Activated T-helper 17 cell treated with anti-CD3 and anti-CD28 coated beads, Interleukin-2, amount 50 U/mL, for 72 hours (primary cell): Measurements from ENCODE around the gene C17orf113. TPM values are rescaled to one million over a fixed set of nuclear protein-coding genes. Genes with fewer than 3 reads are reported as not detected.

ENCODE experiments used
- ATAC-seq: fragments of 150-1000 bp; cut with Tn5 transposase; replicated peaks from 2 replicates; pipeline ENCODE4 v1.10.0; 2021; ENCODE audit warnings: mild to moderate bottlenecking, moderate library complexity
- H3K27ac Mint-ChIP-seq: one replicate; pipeline ENCODE4 v1.8.0; 2022; ENCODE audit warnings: mixed read lengths
- H3K27me3 Mint-ChIP-seq: one replicate; pipeline ENCODE4 v1.8.0; 2022; ENCODE audit warnings: mixed read lengths
- H3K36me3 Mint-ChIP-seq: one replicate; pipeline ENCODE4 v1.8.0; 2022; ENCODE audit warnings: low read depth, mild to moderate bottlenecking, mixed read lengths
- H3K4me1 Mint-ChIP-seq: one replicate; pipeline ENCODE4 v1.8.0; 2022; ENCODE audit warnings: mixed read lengths
- H3K4me3 Mint-ChIP-seq: one replicate; pipeline ENCODE4 v1.8.0; 2022; ENCODE audit warnings: mild to moderate bottlenecking, mixed read lengths
- H3K9me3 Mint-ChIP-seq: one replicate; pipeline ENCODE4 v1.8.0; 2022; ENCODE audit warnings: mixed read lengths
- total RNA-seq, 2 donors: library from RNA; stranded (reverse); gene quantifications; one replicate each; pipeline ENCODE4 v1.2.3, GENCODE V29; 2022

The C17orf113 gene
- total RNA-seq, 2 donors from 2014 or later, result 0.06 to 0.32 TPM

GRCh38 chr17:42079541-42079940 is 29.1 kb upstream of the C17orf113 start:
- H3K36me3 Mint-ChIP-seq, result no peaks in the 10 kb centered on the region
- no peak overlapping the region for H3K4me3 Mint-ChIP-seq
- H3K9me3 Mint-ChIP-seq, result no peaks in the 10 kb centered on the region
- H3K4me1 Mint-ChIP-seq, result no peaks in the 10 kb centered on the region
- H3K27ac Mint-ChIP-seq, result no peak overlapping the region
- H3K27me3 Mint-ChIP-seq, result no peaks in the 10 kb centered on the region
- no peak for ATAC-seq

- Mint-ChIP-seq H3K4me1 (no peaks in the 10 kb centered on the region), H3K4me3 (no peak overlapping the region), H3K9me3 (no peaks in the 10 kb centered on the region), H3K27ac (no peak overlapping the region), H3K36me3 (no peaks in the 10 kb centered on the region), H3K27me3 (peaks cover 6% of the 10 kb centered on the region)
- ATAC-seq, result no peak
Observed at GRCh38 chr17:42078396-42079043, 28.1 kb upstream of the C17orf113 start.

- H3K4me1 Mint-ChIP-seq, result no peaks in the 10 kb centered on the region
- H3K36me3 Mint-ChIP-seq, result no peaks in the 10 kb centered on the region
- no peaks in the 10 kb centered on the region for H3K9me3 Mint-ChIP-seq
- H3K27me3 Mint-ChIP-seq, result peaks cover 9% of the 10 kb centered on the region
- H3K4me3 Mint-ChIP-seq, result no peak overlapping the region
- no peak overlapping the region for H3K27ac Mint-ChIP-seq
- ATAC-seq, result no peak
Observed at GRCh38 chr17:42077755-42078154, 27.4 kb upstream of the C17orf113 start.

- H3K36me3 Mint-ChIP-seq, result no peaks in the 10 kb centered on the region
- no peak overlapping the region for H3K27ac Mint-ChIP-seq
- H3K4me3 Mint-ChIP-seq, result no peak overlapping the region
- ATAC-seq, result no peak
- peaks cover 9% of the 10 kb centered on the region for H3K27me3 Mint-ChIP-seq
- no peaks in the 10 kb centered on the region for H3K9me3 Mint-ChIP-seq
- H3K4me1 Mint-ChIP-seq, result no peaks in the 10 kb centered on the region
Observed at GRCh38 chr17:42076797-42077559, 26.6 kb upstream of the C17orf113 start.

GRCh38 chr17:42075789-42076188 is 25.4 kb upstream of the C17orf113 start:
- Mint-ChIP-seq H3K36me3 (no peaks in the 10 kb centered on the region), H3K9me3 (no peaks in the 10 kb centered on the region), H3K27me3 (peaks cover 15% of the 10 kb centered on the region), H3K4me3 (no peak overlapping the region), H3K27ac (no peak overlapping the region), H3K4me1 (no peaks in the 10 kb centered on the region)
- no peak for ATAC-seq

GRCh38 chr17:42072323-42073187 is 22.2 kb upstream of the C17orf113 start:
- no peak for ATAC-seq
- H3K27me3 Mint-ChIP-seq, result peaks cover 22% of the 10 kb centered on the region
- H3K9me3 Mint-ChIP-seq, result no peaks in the 10 kb centered on the region
- H3K36me3 Mint-ChIP-seq, result no peaks in the 10 kb centered on the region
- H3K4me3 Mint-ChIP-seq, result no peak overlapping the region
- H3K27ac Mint-ChIP-seq, result no peak overlapping the region
- no peaks in the 10 kb centered on the region for H3K4me1 Mint-ChIP-seq

- Mint-ChIP-seq H3K27ac (no peak overlapping the region), H3K4me3 (no peak overlapping the region), H3K4me1 (no peaks in the 10 kb centered on the region), H3K36me3 (no peaks in the 10 kb centered on the region), H3K27me3 (peaks cover 22% of the 10 kb centered on the region), H3K9me3 (no peaks in the 10 kb centered on the region)
- no peak for ATAC-seq
Observed at GRCh38 chr17:42071810-42072209, 21.4 kb upstream of the C17orf113 start.

GRCh38 chr17:42068979-42069378 is 18.6 kb upstream of the C17orf113 start:
- Mint-ChIP-seq H3K27ac (no peak overlapping the region), H3K4me3 (no peak overlapping the region), H3K36me3 (no peaks in the 10 kb centered on the region), H3K4me1 (no peaks in the 10 kb centered on the region), H3K9me3 (no peaks in the 10 kb centered on the region), H3K27me3 (peaks cover 24% of the 10 kb centered on the region)
- no peak for ATAC-seq

GRCh38 chr17:42067371-42068091 is 17.1 kb upstream of the C17orf113 start:
- H3K27ac Mint-ChIP-seq, result no peak overlapping the region
- ATAC-seq, result peak; percentile 66
- H3K36me3 Mint-ChIP-seq, result no peaks in the 10 kb centered on the region
- no peak overlapping the region for H3K4me3 Mint-ChIP-seq
- H3K9me3 Mint-ChIP-seq, result no peaks in the 10 kb centered on the region
- peaks cover 17% of the 10 kb centered on the region for H3K27me3 Mint-ChIP-seq
- no peaks in the 10 kb centered on the region for H3K4me1 Mint-ChIP-seq

GRCh38 chr17:42065201-42065600 is 14.8 kb upstream of the C17orf113 start:
- Mint-ChIP-seq H3K27me3 (peaks cover 11% of the 10 kb centered on the region), H3K4me3 (no peak overlapping the region), H3K4me1 (no peaks in the 10 kb centered on the region), H3K9me3 (no peaks in the 10 kb centered on the region), H3K36me3 (no peaks in the 10 kb centered on the region), H3K27ac (no peak overlapping the region)
- ATAC-seq, result no peak

GRCh38 chr17:42062681-42063080 is 12.3 kb upstream of the C17orf113 start:
- Mint-ChIP-seq H3K9me3 (no peaks in the 10 kb centered on the region), H3K36me3 (no peaks in the 10 kb centered on the region), H3K4me3 (no peak overlapping the region), H3K4me1 (no peaks in the 10 kb centered on the region), H3K27ac (no peak overlapping the region), H3K27me3 (peaks cover 8% of the 10 kb centered on the region)
- ATAC-seq, result no peak

- H3K36me3 Mint-ChIP-seq, result no peaks in the 10 kb centered on the region
- no peaks in the 10 kb centered on the region for H3K4me1 Mint-ChIP-seq
- H3K27me3 Mint-ChIP-seq, result peaks cover 11% of the 10 kb centered on the region
- no peak overlapping the region for H3K27ac Mint-ChIP-seq
- no peak overlapping the region for H3K4me3 Mint-ChIP-seq
- no peak for ATAC-seq
- no peaks in the 10 kb centered on the region for H3K9me3 Mint-ChIP-seq
Observed at GRCh38 chr17:42061646-42062487, 11.5 kb upstream of the C17orf113 start.

GRCh38 chr17:42060231-42060630 is 9.8 kb upstream of the C17orf113 start:
- no peak for ATAC-seq
- Mint-ChIP-seq H3K27ac (peak overlapping the region; percentile 29), H3K4me3 (no peak overlapping the region)

More at GRCh38 chr17:42060231-42060630, 9.8 kb upstream of the C17orf113 start:
- peaks cover 12% of the 10 kb centered on the region for H3K27me3 Mint-ChIP-seq
- H3K9me3 Mint-ChIP-seq, result no peaks in the 10 kb centered on the region
- no peaks in the 10 kb centered on the region for H3K4me1 Mint-ChIP-seq
- H3K36me3 Mint-ChIP-seq, result no peaks in the 10 kb centered on the region
